Esophagus squamous epithelium (tissue), 4 donors: Measurements from ENCODE around the gene MYOCD.

Experiments used
- POLR2A ChIP-seq, 4 donors: fragments of 450-650 bp; IDR thresholded peaks; one replicate each; pipeline ENCODE4 v1.6.1; 2017; ENCODE audit warnings: antibody characterized with exemption in 4 of 4, mild to moderate bottlenecking in 4 of 4, moderate library complexity in 3 of 4
- TF ChIP-seq, protein P1 (sequence below), 6 experiments: fragments of 450-650 bp in 4 of 6; fragments of 200-600 bp in 2 of 6; sonication (generic) in 2 of 6; IDR thresholded peaks; one replicate each; pipeline ENCODE4 v1.5.1; 2016 to 2019; ENCODE audit warnings: antibody characterized with exemption in 6 of 6, mild to moderate bottlenecking in 4 of 6, moderate library complexity in 4 of 6

DNA sequence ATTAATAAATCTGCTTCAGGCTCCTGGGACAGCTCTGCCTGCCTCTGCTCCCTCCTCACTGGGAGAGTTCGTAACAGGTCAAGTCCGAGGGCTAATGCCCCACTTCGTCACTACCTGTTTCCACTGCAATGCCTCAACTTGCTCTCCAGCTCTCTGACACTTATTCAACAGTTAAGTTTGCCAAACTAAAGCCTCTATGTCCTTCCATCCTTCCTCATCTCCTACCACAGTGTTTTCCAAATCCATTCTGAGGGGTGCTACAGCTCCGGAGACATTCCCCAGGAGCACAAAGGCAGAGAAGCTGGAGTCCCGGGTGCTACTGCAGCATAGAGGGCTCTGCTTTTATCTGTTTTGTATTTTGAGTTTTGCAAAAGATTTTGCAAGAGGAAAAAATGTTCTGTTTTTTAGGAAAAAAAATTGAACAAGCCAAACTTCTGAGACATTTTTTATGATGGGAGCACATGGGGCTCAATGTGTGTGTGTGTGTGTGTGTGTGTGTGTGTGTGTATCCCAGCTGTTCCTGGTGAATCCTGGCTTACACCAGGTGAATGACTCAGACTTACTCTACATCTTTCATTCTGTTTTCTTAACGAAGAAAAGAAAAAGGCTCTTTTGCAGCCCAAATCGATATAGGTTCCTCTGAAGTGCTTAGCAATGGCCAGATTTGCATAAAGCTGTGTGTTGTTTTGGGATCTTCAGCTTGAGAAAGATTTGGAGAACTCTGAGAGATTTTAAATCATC, 46.1 kb upstream of the MYOCD start:
- TF ChIP-seq, protein P1, sequence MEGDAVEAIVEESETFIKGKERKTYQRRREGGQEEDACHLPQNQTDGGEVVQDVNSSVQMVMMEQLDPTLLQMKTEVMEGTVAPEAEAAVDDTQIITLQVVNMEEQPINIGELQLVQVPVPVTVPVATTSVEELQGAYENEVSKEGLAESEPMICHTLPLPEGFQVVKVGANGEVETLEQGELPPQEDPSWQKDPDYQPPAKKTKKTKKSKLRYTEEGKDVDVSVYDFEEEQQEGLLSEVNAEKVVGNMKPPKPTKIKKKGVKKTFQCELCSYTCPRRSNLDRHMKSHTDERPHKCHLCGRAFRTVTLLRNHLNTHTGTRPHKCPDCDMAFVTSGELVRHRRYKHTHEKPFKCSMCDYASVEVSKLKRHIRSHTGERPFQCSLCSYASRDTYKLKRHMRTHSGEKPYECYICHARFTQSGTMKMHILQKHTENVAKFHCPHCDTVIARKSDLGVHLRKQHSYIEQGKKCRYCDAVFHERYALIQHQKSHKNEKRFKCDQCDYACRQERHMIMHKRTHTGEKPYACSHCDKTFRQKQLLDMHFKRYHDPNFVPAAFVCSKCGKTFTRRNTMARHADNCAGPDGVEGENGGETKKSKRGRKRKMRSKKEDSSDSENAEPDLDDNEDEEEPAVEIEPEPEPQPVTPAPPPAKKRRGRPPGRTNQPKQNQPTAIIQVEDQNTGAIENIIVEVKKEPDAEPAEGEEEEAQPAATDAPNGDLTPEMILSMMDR (IDR thresholded peaks at IDR 0.05), result no peak
- no peak for TF ChIP-seq POLR2A (IDR thresholded peaks at IDR 0.05)
